Stimulated activated CD8-positive, alpha-beta memory T cell treated with anti-CD3 and anti-CD28 coated beads, Interleukin-12 subunit alpha, Interleukin-12 subunit beta, amount 100 ng/mL, for 24 hours (primary cell): ENCODE results near the gene MRPL54.
"Not testable (repeated sequence)": the region's sequence is repeated elsewhere in the genome, so short reads cannot be mapped to it uniquely, and the experiment has no call there.

Experiments
- DNase-seq: peaks from one replicate; pipeline ENCODE4 v3.0.0-alpha.2; 2020; ENCODE audit errors: extremely low read depth

MRPL54 gene

GRCh38 chr19:3740431-3740830 lies 22.1 kb upstream of the MRPL54 start:
- DNase-seq, result no peak

GRCh38 chr19:3743486-3743885 lies 19.0 kb upstream of the MRPL54 start:
- DNase-seq, result no peak

- DNase-seq, result no peak
Observed at GRCh38 chr19:3745363-3746045, 17.0 kb upstream of the MRPL54 start.

GRCh38 chr19:3746371-3747056 lies 16.0 kb upstream of the MRPL54 start:
- DNase-seq, result no peak

GRCh38 chr19:3748965-3749364 lies 13.5 kb upstream of the MRPL54 start:
- no peak for DNase-seq

- no peak for DNase-seq
Observed at GRCh38 chr19:3750211-3750610, 12.3 kb upstream of the MRPL54 start.

- DNase-seq, result no peak
Observed at GRCh38 chr19:3751236-3751635, 11.2 kb upstream of the MRPL54 start.

- DNase-seq, result no peak
Observed at GRCh38 chr19:3752492-3752891, 10.0 kb upstream of the MRPL54 start.

GRCh38 chr19:3753631-3754410 lies 8.7 kb upstream of the MRPL54 start:
- DNase-seq, result no peak

GRCh38 chr19:3757705-3758104 lies 4.8 kb upstream of the MRPL54 start:
- DNase-seq, result not testable (repeated sequence)

GRCh38 chr19:3758297-3758696 lies 4.2 kb upstream of the MRPL54 start:
- not testable (repeated sequence) for DNase-seq

- DNase-seq, result no peak
Observed at GRCh38 chr19:3759482-3760254, 2.8 kb upstream of the MRPL54 start.

- DNase-seq, result no peak
Observed at GRCh38 chr19:3760871-3761361, 1.6 kb upstream of the MRPL54 start.

- DNase-seq, result peak; percentile 89
Observed at GRCh38 chr19:3761382-3762129, 926 bp upstream of the MRPL54 start, which contains the start of gene APBA3. Gene APBA3, minus strand, starts transcription at chr19:3761692. Its CDS starts 1,428 bp downstream, at chr19:3760264.

- no peak for DNase-seq
Observed at GRCh38 chr19:3762130-3762473, 380 bp upstream of the MRPL54 start.

- DNase-seq, result no peak
Observed at GRCh38 chr19:3765121-3765520, 2.6 kb downstream of the MRPL54 start.

- DNase-seq, result not testable (repeated sequence)
Observed at GRCh38 chr19:3765757-3766156, 3.3 kb downstream of the MRPL54 start.

- DNase-seq, result no peak
Observed at GRCh38 chr19:3766520-3766919, 4.0 kb downstream of the MRPL54 start.

- DNase-seq, result no peak
Observed at GRCh38 chr19:3767050-3767449, 4.6 kb downstream of the MRPL54 start.

- no peak for DNase-seq
Observed at GRCh38 chr19:3768015-3768747, 5.7 kb downstream of the MRPL54 start.
